Skeletal muscle tissue (tissue), 4 donors: ENCODE data around the gene FSIP1. TPM values are rescaled to one million over a fixed set of nuclear protein-coding genes. Genes with fewer than 3 reads are reported as not detected.

Experiments used
- H3K27ac ChIP-seq: one replicate; pipeline ENCODE4 v1.7.0; 2013; ENCODE audit warnings: mild to moderate bottlenecking, low read depth, low read length, inconsistent platforms
- H3K27me3 ChIP-seq, 3 donors: one replicate each; pipeline ENCODE4 v1.7.0; 2013; ENCODE audit warnings: low read length in 3 of 3; ENCODE audit not compliant: control insufficient read depth in 3 of 3, insufficient read depth in 3 of 3
- H3K36me3 ChIP-seq, 3 donors: one replicate each; pipeline ENCODE4 v1.7.0; 2013; ENCODE audit warnings: low read length in 3 of 3; ENCODE audit not compliant: control insufficient read depth in 3 of 3, insufficient read depth in 3 of 3
- H3K4me1 ChIP-seq, 3 donors: one replicate each; pipeline ENCODE4 v1.7.0; 2013; ENCODE audit warnings: low read length in 3 of 3, mild to moderate bottlenecking in 3 of 3; ENCODE audit not compliant: control insufficient read depth in 3 of 3, insufficient read depth in 3 of 3
- H3K4me3 ChIP-seq, 3 donors: one replicate each; pipeline ENCODE4 v1.7.0; 2013; ENCODE audit warnings: low read length in 3 of 3
- H3K9ac ChIP-seq, 3 donors: one replicate each; pipeline ENCODE4 v1.7.0; 2013; ENCODE audit warnings: low read length in 3 of 3, mild to moderate bottlenecking in 3 of 3, moderate library complexity in 2 of 3, low read depth in 1 of 3
- H3K9me3 ChIP-seq, 3 donors: one replicate each; pipeline ENCODE4 v1.7.0; 2013; ENCODE audit warnings: low read length in 3 of 3; ENCODE audit not compliant: control insufficient read depth in 3 of 3
- total RNA-seq: library from RNA; depleted of rRNA; stranded (reverse); fragments of >200 nt; gene quantifications from one replicate; pipeline ENCODE4 v1.2.3, GENCODE V29; 2014
- donor health status: Osteomylitis.

The FSIP1 gene
- total RNA-seq, 1 donor from 2014 or later = 3.7 TPM

GRCh38 chr15:39645138-39645975 is 137.3 kb downstream of the FSIP1 start:
- no peaks in the 10 kb centered on the region for H3K36me3 ChIP-seq
- no peaks in the 10 kb centered on the region for H3K9me3 ChIP-seq
- peak overlapping the region in 1 of 3 donors; percentile 32 for H3K4me3 ChIP-seq
- H3K9ac ChIP-seq = peak overlapping the region in 2 of 3 donors; percentile 27 to 63
- H3K27ac ChIP-seq = no peak overlapping the region
- H3K4me1 ChIP-seq = peaks cover 0 to 10% (median 6%) of the 10 kb centered on the region in 3 donors
- no peaks in the 10 kb centered on the region for H3K27me3 ChIP-seq

- Histone ChIP-seq H3K9ac (no peak overlapping the region), H3K27ac (no peak overlapping the region)
Observed at GRCh38 chr15:39644136-39644535, 138.5 kb downstream of the FSIP1 start.

GRCh38 chr15:39643727-39644126 is 138.9 kb downstream of the FSIP1 start:
- H3K9me3 ChIP-seq = no peaks in the 10 kb centered on the region
- no peaks in the 10 kb centered on the region for H3K36me3 ChIP-seq
- H3K4me1 ChIP-seq = peaks cover 0 to 10% (median 6%) of the 10 kb centered on the region in 3 donors
- no peak overlapping the region for H3K9ac ChIP-seq
- H3K4me3 ChIP-seq = no peak overlapping the region
- H3K27me3 ChIP-seq = no peaks in the 10 kb centered on the region
- H3K27ac ChIP-seq = no peak overlapping the region

More at GRCh38 chr15:39644136-39644535, 138.5 kb downstream of the FSIP1 start:
- Histone ChIP-seq H3K4me3 (no peak overlapping the region), H3K27me3 (no peaks in the 10 kb centered on the region), H3K36me3 (no peaks in the 10 kb centered on the region), H3K9me3 (no peaks in the 10 kb centered on the region), H3K4me1 (peaks cover 0 to 10% (median 6%) of the 10 kb centered on the region in 3 donors)

- H3K27me3 ChIP-seq = no peaks in the 10 kb centered on the region
- peaks cover 0 to 10% (median 6%) of the 10 kb centered on the region in 3 donors for H3K4me1 ChIP-seq
- no peaks in the 10 kb centered on the region for H3K9me3 ChIP-seq
- no peak overlapping the region for H3K4me3 ChIP-seq
- no peak overlapping the region for H3K9ac ChIP-seq
- H3K27ac ChIP-seq = no peak overlapping the region
- no peaks in the 10 kb centered on the region for H3K36me3 ChIP-seq
Observed at GRCh38 chr15:39642011-39642640, 140.5 kb downstream of the FSIP1 start.

GRCh38 chr15:39641191-39641889 is 141.3 kb downstream of the FSIP1 start:
- no peaks in the 10 kb centered on the region for H3K9me3 ChIP-seq
- H3K4me1 ChIP-seq = peaks cover 0 to 10% (median 6%) of the 10 kb centered on the region in 3 donors
- no peak overlapping the region for H3K27ac ChIP-seq
- H3K9ac ChIP-seq = no peak overlapping the region
- no peaks in the 10 kb centered on the region for H3K36me3 ChIP-seq
- no peak overlapping the region for H3K4me3 ChIP-seq
- no peaks in the 10 kb centered on the region for H3K27me3 ChIP-seq

GRCh38 chr15:39640665-39641064 is 142.0 kb downstream of the FSIP1 start:
- Histone ChIP-seq H3K27ac (no peak overlapping the region), H3K36me3 (no peaks in the 10 kb centered on the region), H3K9me3 (no peaks in the 10 kb centered on the region), H3K4me1 (peaks cover 0 to 10% (median 6%) of the 10 kb centered on the region in 3 donors), H3K9ac (no peak overlapping the region), H3K27me3 (no peaks in the 10 kb centered on the region), H3K4me3 (no peak overlapping the region)

GRCh38 chr15:39639037-39639436 is 143.6 kb downstream of the FSIP1 start:
- H3K9ac ChIP-seq = no peak overlapping the region
- no peaks in the 10 kb centered on the region for H3K36me3 ChIP-seq
- H3K9me3 ChIP-seq = no peaks in the 10 kb centered on the region
- no peak overlapping the region for H3K4me3 ChIP-seq
- no peaks in the 10 kb centered on the region for H3K27me3 ChIP-seq
- H3K27ac ChIP-seq = no peak overlapping the region
- peaks cover 0 to 4% (median 4%) of the 10 kb centered on the region in 3 donors for H3K4me1 ChIP-seq

- no peak overlapping the region for H3K4me3 ChIP-seq
- H3K4me1 ChIP-seq = peaks cover 0 to 4% (median 4%) of the 10 kb centered on the region in 3 donors
- no peak overlapping the region for H3K27ac ChIP-seq
- no peaks in the 10 kb centered on the region for H3K9me3 ChIP-seq
- H3K9ac ChIP-seq = no peak overlapping the region
- H3K36me3 ChIP-seq = no peaks in the 10 kb centered on the region
- H3K27me3 ChIP-seq = no peaks in the 10 kb centered on the region
Observed at GRCh38 chr15:39638041-39638440, 144.6 kb downstream of the FSIP1 start.

- no peak overlapping the region for H3K27ac ChIP-seq
- no peaks in the 10 kb centered on the region for H3K27me3 ChIP-seq
- no peak overlapping the region for H3K4me3 ChIP-seq
- peaks cover 0 to 2% (median 0%) of the 10 kb centered on the region in 3 donors for H3K36me3 ChIP-seq
- peaks cover 16 to 31% (median 28%) of the 10 kb centered on the region in 3 donors for H3K4me1 ChIP-seq
- H3K9me3 ChIP-seq = no peaks in the 10 kb centered on the region
- H3K9ac ChIP-seq = no peak overlapping the region
Observed at GRCh38 chr15:39631357-39631756, 151.3 kb downstream of the FSIP1 start.
